Measurements from ENCODE around the gene TEDC2. TPM values are rescaled to one million over a fixed set of nuclear protein-coding genes. Genes with fewer than 3 reads are reported as not detected.

TEDC2 gene
- total RNA-seq, 4 donors from 2014 or later: 0.33 to 0.91 TPM; not detected in 2

- Histone ChIP-seq H3K36me3 (no peaks in the 10 kb centered on the region), H3K9me3 (no peaks in the 10 kb centered on the region), H3K4me3 (no peak overlapping the region), H3K27me3 (no peaks in the 10 kb centered on the region), H3K27ac (no peak overlapping the region), H3K4me1 (peaks cover 6 to 8% of the 10 kb centered on the region in 2 donors)
- ATAC-seq (no peak), DNase-seq (no peak)
- TF ChIP-seq CTCF (IDR thresholded peaks at IDR 0.05 in 4 of 5, conservative IDR thresholded peaks at IDR 0.05 in 1 of 5) (no peak), POLR2A (IDR thresholded peaks at IDR 0.05) (no peak)
- in situ Hi-C loops (cut with MboI; ENCODE audit: low sequenced_read_pairs in 4 of 4) (no loop called here), intact Hi-C loops (cut with DNase I; ENCODE audit: low total_unique reads) (loop anchor here (5.0 to 10.0 kb wide), 2 partner anchors 57 to 75 kb away; no protein-coding TSS in a partner anchor)
Measured at GRCh38 chr16:2427526-2427925, 32.4 kb upstream of the TEDC2 start.

GRCh38 chr16:2428051-2428783 is 31.7 kb upstream of the TEDC2 start:
- H3K4me3 ChIP-seq: peak overlapping the region; percentile 64 to 94 (median 80)
- H3K27me3 ChIP-seq: no peaks in the 10 kb centered on the region
- intact Hi-C loops (cut with DNase I; ENCODE audit: low total_unique reads): loop anchor here (2.0 to 10.0 kb wide), 3 partner anchors 33 to 74 kb away; partner anchors contain the start of gene TEDC2
- H3K4me1 ChIP-seq: peaks cover 6 to 8% of the 10 kb centered on the region in 2 donors
- TF ChIP-seq POLR2A (IDR thresholded peaks at IDR 0.05): no peak
- TF ChIP-seq CTCF (IDR thresholded peaks at IDR 0.05 in 4 of 5, conservative IDR thresholded peaks at IDR 0.05 in 1 of 5): peak in 1 of 5 experiments; percentile 29
- H3K9me3 ChIP-seq: no peaks in the 10 kb centered on the region
- ATAC-seq (no peak), DNase-seq (no peak)
- peak overlapping the region; percentile 66 to 78 (median 74) for H3K27ac ChIP-seq
- peaks cover 0 to 4% of the 10 kb centered on the region in 2 donors for H3K36me3 ChIP-seq
- in situ Hi-C loops (cut with MboI; ENCODE audit: low sequenced_read_pairs in 4 of 4): no loop called here

- Histone ChIP-seq H3K9me3 (no peaks in the 10 kb centered on the region), H3K4me1 (peaks cover 6 to 8% of the 10 kb centered on the region in 2 donors), H3K27ac (peak overlapping the region; percentile 66 to 78 (median 74)), H3K4me3 (peak overlapping the region; percentile 64 to 94 (median 80)), H3K36me3 (peaks cover 0 to 4% of the 10 kb centered on the region in 2 donors), H3K27me3 (no peaks in the 10 kb centered on the region)
- intact Hi-C loops (cut with DNase I; ENCODE audit: low total_unique reads): loop anchor here (1.0 to 10.0 kb wide), 4 partner anchors 32 to 88 kb away; partner anchors contain the start of genes ABCA3 and TEDC2
- no peak for TF ChIP-seq POLR2A (IDR thresholded peaks at IDR 0.05)
- DNase-seq (no peak), ATAC-seq (peak; percentile 55 to 71)
- in situ Hi-C loops (cut with MboI; ENCODE audit: low sequenced_read_pairs in 4 of 4): no loop called here
Measured at GRCh38 chr16:2428784-2429033, 31.2 kb upstream of the TEDC2 start.

- intact Hi-C loops (cut with DNase I; ENCODE audit: low total_unique reads) (loop anchor here (1.0 to 10.0 kb wide), 4 partner anchors 32 to 89 kb away; partner anchors contain the start of genes ABCA3 and TEDC2), in situ Hi-C loops (cut with MboI; ENCODE audit: low sequenced_read_pairs in 4 of 4) (no loop called here)
- H3K4me3 ChIP-seq: peak within 1 kb of the TSS; percentile 64 to 97 (median 87)
- DNase-seq (peak; percentile 96 to 97), ATAC-seq (peak; percentile 95 to 97)
- peaks cover 6 to 8% of the 10 kb centered on the region in 2 donors for H3K4me1 ChIP-seq
- H3K27ac ChIP-seq: peak within 1 kb of the TSS; percentile 73 to 78 (median 76)
- no peaks in the 10 kb centered on the region for H3K9me3 ChIP-seq
- no peaks in the 10 kb centered on the region for H3K27me3 ChIP-seq
- peaks cover 0 to 4% of the 10 kb centered on the region in 2 donors for H3K36me3 ChIP-seq
- TF ChIP-seq CTCF (IDR thresholded peaks at IDR 0.05 in 4 of 5, conservative IDR thresholded peaks at IDR 0.05 in 1 of 5) (peak in 2 of 5 experiments; percentile 26 to 35), POLR2A (IDR thresholded peaks at IDR 0.05) (peak; percentile 51 to 52)
Measured at GRCh38 chr16:2429034-2429770, 30.7 kb upstream of the TEDC2 start, which contains the start of gene CCNF. CCNF (plus strand) TSS chr16:2429447; CDS start chr16:2429482, 35 bp downstream.

All from gastrocnemius medialis (tissue), 4 donors.